Stimulated activated CD8-positive, alpha-beta memory T cell treated with anti-CD3 and anti-CD28 coated beads, Interleukin-7, amount 100 ng/mL, for 48 hours (primary cell): Measurements from ENCODE around the gene AIF1.
A peak's percentile ranks its signal among the peaks of the same experiment; 100 is the strongest.

ENCODE experiments used
- DNase-seq, 2 donors: peaks; one replicate each; pipeline ENCODE4 v3.0.0-alpha.2; 2020; ENCODE audit warnings: low read depth in 1 of 2; ENCODE audit errors: extremely low read depth in 1 of 2

The AIF1 gene

DNA sequence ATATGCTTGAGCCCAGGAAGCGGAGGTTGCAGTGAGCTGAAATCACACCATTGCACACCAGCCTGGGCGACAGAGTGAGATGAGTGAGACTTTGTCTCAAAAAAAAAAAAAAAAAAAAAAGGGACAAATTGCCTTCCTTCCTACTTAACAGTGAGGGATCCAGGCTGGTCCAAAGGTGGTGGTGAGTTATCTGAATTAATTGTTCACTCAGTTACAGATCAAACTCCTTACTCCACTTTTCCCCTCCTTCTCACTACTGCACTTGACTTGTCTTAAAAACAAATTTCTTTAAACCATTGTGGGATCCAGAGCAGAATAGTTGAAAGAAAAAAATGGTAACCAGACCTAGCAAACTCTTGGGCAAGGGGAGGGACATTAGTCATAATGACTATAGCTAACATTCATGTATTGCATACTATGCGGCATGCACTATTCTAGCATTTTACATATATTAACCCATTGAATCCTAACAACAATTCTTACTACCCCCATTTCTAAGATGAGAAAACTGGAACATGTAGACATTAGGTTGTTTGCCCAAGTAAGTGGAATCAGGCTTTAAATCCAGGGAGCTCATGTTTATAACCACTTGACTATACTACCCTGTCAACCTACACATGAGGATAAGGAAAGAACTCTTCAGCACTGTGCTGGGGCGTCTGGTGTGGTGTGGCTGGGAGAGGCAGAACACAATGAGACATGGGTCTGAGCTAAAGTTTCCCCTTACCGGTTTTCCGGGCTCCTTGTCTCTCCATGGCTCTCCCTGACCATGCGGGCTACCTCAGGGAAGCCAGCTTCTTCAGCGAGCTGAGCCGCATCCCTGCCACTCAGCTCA, 48.3 kb downstream of the AIF1 start:
- DNase-seq = no peak

DNA sequence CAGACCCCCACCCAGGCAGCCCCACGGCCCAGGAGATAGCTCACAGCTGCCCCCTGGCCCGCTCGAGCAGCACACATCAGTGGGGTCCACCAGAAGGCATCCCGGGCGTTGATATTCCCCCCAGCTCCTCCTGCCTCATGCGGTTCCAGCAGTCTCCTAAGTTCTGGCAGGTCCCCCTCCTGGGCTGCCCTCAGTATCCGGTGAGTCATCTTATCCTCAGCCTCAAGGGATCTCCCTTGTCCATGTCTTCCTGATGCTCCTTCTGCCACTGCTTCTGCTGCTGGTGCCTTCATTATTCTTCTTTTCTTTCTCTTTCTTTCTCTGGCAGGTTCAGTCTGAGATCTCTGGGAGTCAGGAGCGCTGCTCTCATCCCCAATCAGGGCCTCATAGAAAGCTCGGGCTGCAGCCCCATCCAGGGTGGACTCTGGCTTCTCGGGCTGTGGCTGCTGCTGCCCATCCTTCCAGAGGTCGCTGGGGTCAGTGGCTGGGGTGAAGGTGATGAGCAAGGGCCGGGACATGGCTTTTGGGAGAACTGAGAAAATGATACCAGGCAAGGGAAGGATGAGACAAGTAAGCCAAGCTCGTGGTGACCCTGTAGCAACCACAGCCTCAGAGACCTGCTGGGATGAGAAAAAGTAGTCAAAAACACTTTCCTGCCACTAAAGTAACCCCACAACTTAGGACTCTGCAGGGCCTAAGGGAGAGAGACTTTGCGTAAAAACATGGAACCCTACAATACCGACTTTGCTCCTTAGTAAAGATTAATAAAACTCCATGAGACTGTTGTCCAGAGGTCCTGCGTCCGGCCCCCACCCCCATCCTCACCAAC, 49.1 kb downstream of the AIF1 start:
- no peak for DNase-seq

DNA sequence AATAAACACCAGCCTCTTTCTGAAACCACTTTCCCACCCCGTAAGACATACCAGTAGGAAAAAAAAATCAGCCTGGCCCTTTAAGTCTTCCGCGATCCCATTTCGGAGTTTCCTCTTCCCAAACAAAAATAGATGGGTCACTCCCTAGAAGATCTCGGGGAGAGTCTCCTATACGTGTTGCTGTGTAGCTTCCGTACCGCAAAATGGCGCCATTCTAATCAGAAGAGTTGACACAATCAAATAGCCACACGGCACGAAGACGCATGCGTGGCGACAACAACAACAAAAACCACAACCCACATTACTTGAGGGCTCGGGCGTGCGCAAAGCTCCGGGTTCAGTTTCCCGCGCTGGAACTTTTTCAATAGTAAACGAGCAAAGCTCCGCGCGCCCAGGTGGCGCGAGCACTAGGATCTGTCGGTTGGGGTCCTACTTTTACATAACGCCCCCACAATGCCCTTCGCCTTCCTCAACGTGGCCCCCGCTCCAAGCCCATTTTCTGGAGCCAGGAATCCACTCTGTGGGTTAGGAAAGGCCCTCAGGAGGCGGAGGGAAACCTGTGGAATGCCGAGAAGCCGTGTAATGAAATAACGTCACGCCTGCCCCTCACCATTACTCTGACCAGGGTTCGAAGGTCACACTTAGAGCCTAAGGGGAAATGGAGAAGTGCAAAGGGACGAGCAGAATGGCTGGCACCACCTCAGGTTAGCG, 49.9 kb downstream of the AIF1 start, which contains the start of gene GPANK1:
Gene GPANK1, minus strand, starts transcription at position 208 of the 711 bp plus-strand sequence. CDS start 519 bp downstream, outside the sequence.
- peak; percentile 71 to 86 for DNase-seq

DNA sequence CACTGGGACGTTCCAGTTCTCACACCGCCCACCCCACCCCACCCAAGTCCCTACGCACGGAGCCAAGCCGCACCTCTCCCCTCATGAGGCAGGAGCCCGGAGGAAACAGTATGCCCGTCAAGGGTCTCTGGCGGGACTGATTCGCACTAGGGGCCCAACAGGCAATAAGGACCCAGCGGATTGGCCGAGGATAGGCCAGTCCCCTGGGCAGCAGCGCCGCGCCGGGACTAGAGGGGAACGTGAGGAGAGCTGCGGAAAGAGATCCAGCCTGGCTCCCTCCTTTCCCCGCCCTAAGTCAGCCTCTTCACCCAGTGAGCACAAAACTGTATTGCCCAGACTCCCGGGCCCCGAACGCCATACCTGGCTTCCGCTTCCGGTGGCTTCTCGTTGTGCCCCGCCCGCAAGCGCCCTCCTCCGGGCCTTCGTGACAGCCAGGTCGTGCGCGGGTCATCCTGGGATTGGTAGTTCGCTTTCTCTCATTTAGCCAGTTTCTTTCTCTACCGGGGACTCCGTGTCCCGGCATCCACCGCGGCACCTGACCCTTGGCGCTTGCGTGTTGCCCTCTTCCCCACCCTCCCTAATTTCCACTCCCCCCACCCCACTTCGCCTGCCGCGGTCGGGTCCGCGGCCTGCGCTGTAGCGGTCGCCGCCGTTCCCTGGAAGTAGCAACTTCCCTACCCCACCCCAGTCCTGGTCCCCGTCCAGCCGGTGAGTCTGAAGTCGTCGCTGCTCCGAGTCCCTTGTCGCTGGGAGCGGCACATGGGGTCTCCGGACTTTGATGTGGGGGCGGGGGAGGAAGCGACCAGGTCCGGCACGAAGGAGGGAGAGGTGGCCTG, 50.7 kb downstream of the AIF1 start, which contains the start of gene CSNK2B:
Gene CSNK2B, plus strand, starts transcription at position 580 of the 836 bp plus-strand sequence. CDS start 752 bp downstream, outside the sequence.
- peak; percentile 97 to 98 for DNase-seq

DNA sequence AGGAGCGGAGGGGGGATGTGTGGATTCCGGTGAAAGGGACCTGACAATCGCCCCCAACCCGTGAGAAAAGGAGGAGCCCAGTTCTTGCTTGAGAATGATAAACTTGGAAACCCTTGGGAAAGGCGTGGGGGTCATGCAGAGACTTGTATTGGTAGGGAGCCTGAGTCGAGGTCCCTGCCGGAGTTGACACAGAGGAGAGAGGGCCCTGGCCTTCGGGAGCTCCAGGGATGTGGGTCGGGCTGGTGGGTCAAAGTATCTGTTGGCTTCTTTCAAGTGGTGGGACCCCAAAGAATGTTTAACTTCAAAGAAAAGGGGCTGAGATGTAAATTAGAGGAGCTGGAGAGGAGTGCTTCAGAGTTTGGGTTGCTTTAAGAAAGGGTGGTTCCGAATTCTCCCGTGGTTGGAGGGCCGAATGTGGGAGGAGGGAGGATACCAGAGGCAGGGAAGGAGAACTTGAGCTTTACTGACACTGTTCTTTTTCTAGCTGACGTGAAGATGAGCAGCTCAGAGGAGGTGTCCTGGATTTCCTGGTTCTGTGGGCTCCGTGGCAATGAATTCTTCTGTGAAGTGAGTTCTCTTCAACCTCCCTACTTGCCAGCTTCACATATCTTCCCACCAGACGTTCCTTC, 51.4 kb downstream of the AIF1 start:
- no peak for DNase-seq
